ENCODE results near the gene OR52E4.

Gene OR52E4

GRCh38 chr11:5880329-5880728 lies at the start of gene OR52E4:
Gene OR52E4 (plus strand): TSS chr11:5880629. CDS start chr11:5884293, 3,664 bp downstream.
- no peak for DNase-seq

GRCh38 chr11:5831196-5831829 lies 49.1 kb upstream of the OR52E4 start:
- DNase-seq: no peak

GRCh38 chr11:5833446-5833845 lies 47.0 kb upstream of the OR52E4 start:
- no peak for DNase-seq

- DNase-seq: no peak
These were observed 42.7 kb upstream of the OR52E4 start for GRCh38 chr11:5837695-5838094.

GRCh38 chr11:5841797-5842196 lies 38.6 kb upstream of the OR52E4 start, which contains the start of gene OR52E6:
Gene OR52E6 (minus strand): TSS chr11:5841897. CDS start chr11:5841897, 0 bp downstream.
- DNase-seq: no peak

- DNase-seq: no peak
These were observed 33.7 kb upstream of the OR52E4 start for GRCh38 chr11:5846701-5847100.

GRCh38 chr11:5847711-5848110 lies 32.7 kb upstream of the OR52E4 start:
- no peak for DNase-seq

- no peak for DNase-seq
These were observed 29.4 kb upstream of the OR52E4 start for GRCh38 chr11:5851002-5851401.

- DNase-seq: no peak
These were observed 22.8 kb upstream of the OR52E4 start, which contains the start of gene OR52E8 for GRCh38 chr11:5857590-5857989. Gene OR52E8 (minus strand): TSS chr11:5857690. CDS start chr11:5857690, 0 bp downstream.

- no peak for DNase-seq
These were observed 14.6 kb upstream of the OR52E4 start for GRCh38 chr11:5865826-5866225.

- no peak for DNase-seq
These were observed 1.9 kb upstream of the OR52E4 start for GRCh38 chr11:5878564-5878963.

GRCh38 chr11:5881756-5882155 lies 1.3 kb downstream of the OR52E4 start:
- no peak for DNase-seq

GRCh38 chr11:5887172-5887571 lies 6.7 kb downstream of the OR52E4 start:
- DNase-seq: no peak

GRCh38 chr11:5887661-5888060 lies 7.2 kb downstream of the OR52E4 start:
- DNase-seq: no peak

GRCh38 chr11:5891216-5891800 lies 10.9 kb downstream of the OR52E4 start:
- peak; percentile 21 for DNase-seq

- no peak for DNase-seq
These were observed 12.5 kb downstream of the OR52E4 start, which contains the start of gene OR52E5 for GRCh38 chr11:5892908-5893307. Gene OR52E5 (plus strand): TSS chr11:5893208. CDS start chr11:5900777, 7,569 bp downstream.

- no peak for DNase-seq
These were observed 19.1 kb downstream of the OR52E4 start for GRCh38 chr11:5899534-5899933.

GRCh38 chr11:5910540-5910939 lies 30.1 kb downstream of the OR52E4 start:
- DNase-seq: no peak

GRCh38 chr11:5922749-5923426 lies 42.5 kb downstream of the OR52E4 start:
- no peak for DNase-seq

- no peak for DNase-seq
These were observed 43.0 kb downstream of the OR52E4 start for GRCh38 chr11:5923427-5923776.

GRCh38 chr11:5923794-5924193 lies 43.4 kb downstream of the OR52E4 start:
- DNase-seq: no peak

GRCh38 chr11:5928271-5928670 lies 47.8 kb downstream of the OR52E4 start:
- no peak for DNase-seq

GRCh38 chr11:5928811-5929210 lies 48.4 kb downstream of the OR52E4 start:
- DNase-seq: no peak
